CD14-positive monocyte (primary cell): ENCODE results near the gene ELF1. TPM values are rescaled to one million over a fixed set of nuclear protein-coding genes. Genes with fewer than 3 reads are reported as not detected.

Experiments
- DNase-seq, 3 donors: peaks; one replicate each; pipeline ENCODE4 v3.0.0-alpha.2; 2011 to 2022
- H2AFZ ChIP-seq: 2 replicates; pipeline ENCODE4 v1.6.0; 2012; ENCODE audit warnings: mild to moderate bottlenecking, low read depth, low read length, inconsistent platforms; ENCODE audit not compliant: insufficient read depth, poor library complexity, severe bottlenecking
- H3K27ac ChIP-seq, 2 donors: 1 replicate in 1 of 2; 2 replicates in 1 of 2; pipeline ENCODE4 v1.5.1; 2012 to 2013; ENCODE audit warnings: low read length in 2 of 2, control low read depth in 1 of 2, inconsistent platforms in 1 of 2, low read depth in 1 of 2, mild to moderate bottlenecking in 1 of 2
- H3K27me3 ChIP-seq, 2 donors: one replicate each; pipeline versions ENCODE4 v1.6.0 to v1.6.1; 2011 to 2013; ENCODE audit warnings: low read length in 2 of 2; ENCODE audit not compliant: control insufficient read depth in 2 of 2, insufficient read depth in 2 of 2
- H3K36me3 ChIP-seq, 2 donors: replicated peaks in 1 of 2; 1 replicate in 1 of 2; 2 replicates in 1 of 2; pipeline versions ENCODE4 v1.5.1 to v1.6.1; 2012 to 2013; ENCODE audit warnings: low read length in 2 of 2, control low read depth in 1 of 2, inconsistent platforms in 1 of 2, mild to moderate bottlenecking in 1 of 2; ENCODE audit not compliant: insufficient read depth in 2 of 2, control insufficient read depth in 1 of 2
- H3K4me1 ChIP-seq, 2 donors: 1 replicate in 1 of 2; 2 replicates in 1 of 2; pipeline versions ENCODE4 v1.5.1 to v1.6.1; 2012 to 2013; ENCODE audit warnings: low read length in 2 of 2, control low read depth in 1 of 2, inconsistent platforms in 1 of 2, mild to moderate bottlenecking in 1 of 2, moderate library complexity in 1 of 2; ENCODE audit not compliant: insufficient read depth in 2 of 2, control insufficient read depth in 1 of 2
- H3K4me2 ChIP-seq: replicated peaks from 2 replicates; pipeline ENCODE3; 2012; ENCODE audit warnings: low read length, moderate library complexity, mild to moderate bottlenecking; ENCODE audit not compliant: poor library complexity, severe bottlenecking; ENCODE audit errors: extremely low read depth
- H3K4me3 ChIP-seq, 3 experiments: fragments of 200-600 bp in 1 of 3; sonication (generic) in 1 of 3; replicated peaks in 1 of 3; 1 replicate in 2 of 3; 2 replicates in 1 of 3; pipeline ENCODE4 v1.5.1; 2011 to 2013; ENCODE audit warnings: low read length in 3 of 3, mild to moderate bottlenecking in 3 of 3, control low read depth in 2 of 3, low read depth in 2 of 3, inconsistent platforms in 1 of 3, moderate library complexity in 1 of 3
- H3K79me2 ChIP-seq: 2 replicates; pipeline ENCODE4 v1.6.0; 2012; ENCODE audit warnings: mild to moderate bottlenecking, control low read depth, inconsistent platforms, low read length, moderate library complexity; ENCODE audit not compliant: insufficient read depth
- H3K9ac ChIP-seq: 2 replicates; pipeline ENCODE4 v1.6.0; 2017; ENCODE audit warnings: low read length, mild to moderate bottlenecking; ENCODE audit not compliant: insufficient read depth, poor library complexity, severe bottlenecking
- H3K9me3 ChIP-seq, 2 donors: replicated peaks in 1 of 2; 1 replicate in 1 of 2; 2 replicates in 1 of 2; pipeline versions ENCODE4 v1.5.1 to v1.6.1; 2012 to 2013; ENCODE audit warnings: low read length in 2 of 2, control low read depth in 1 of 2; ENCODE audit not compliant: control insufficient read depth in 1 of 2, insufficient read depth in 1 of 2
- H4K20me1 ChIP-seq: 2 replicates; pipeline ENCODE4 v1.6.0; 2012; ENCODE audit warnings: mild to moderate bottlenecking, low read length, control low read depth, moderate library complexity; ENCODE audit not compliant: insufficient read depth
- H3K27ac Mint-ChIP-seq, 7 donors: one replicate each; pipeline ENCODE4 v1.8.0; 2020; ENCODE audit warnings: mild to moderate bottlenecking in 7 of 7, mixed read lengths in 7 of 7, moderate library complexity in 6 of 7, inconsistent platforms in 2 of 7
- H3K27me3 Mint-ChIP-seq, 3 donors: one replicate each; pipeline ENCODE4 v1.8.0; 2021 to 2022; ENCODE audit warnings: low read depth in 3 of 3, mild to moderate bottlenecking in 3 of 3, mixed read lengths in 3 of 3, moderate library complexity in 3 of 3, inconsistent platforms in 1 of 3
- H3K36me3 Mint-ChIP-seq, 2 donors: one replicate each; pipeline ENCODE4 v1.8.0; 2020; ENCODE audit warnings: mixed read lengths in 2 of 2, inconsistent platforms in 1 of 2, mild to moderate bottlenecking in 1 of 2
- H3K4me1 Mint-ChIP-seq: one replicate; pipeline ENCODE4 v1.8.0; 2020; ENCODE audit warnings: mild to moderate bottlenecking, mixed read lengths
- H3K4me3 Mint-ChIP-seq, 2 donors: one replicate each; pipeline ENCODE4 v1.8.0; 2020; ENCODE audit warnings: mild to moderate bottlenecking in 2 of 2, mixed read lengths in 2 of 2, moderate library complexity in 1 of 2
- H3K9me3 Mint-ChIP-seq, 7 donors: one replicate each; pipeline ENCODE4 v1.8.0; 2020 to 2022; ENCODE audit warnings: mixed read lengths in 7 of 7, mild to moderate bottlenecking in 6 of 7, moderate library complexity in 6 of 7, inconsistent platforms in 2 of 7
- WGBS: methylation state at CpG from one replicate; pipeline ENCODE4 v1.1.5; 2013; ENCODE audit warnings: missing lambda C conversion rate; ENCODE audit not compliant: insufficient coverage; 5-methylcytosine and 5-hydroxymethylcytosine counted together
- intact Hi-C, 2 donors: fragments of 100-400 bp; cut with micrococcal nuclease; formaldehyde crosslinking; loops; one replicate each; pipeline versions ENCODE4 v1.15.0 to v1.15.1; 2023
- polyA plus RNA-seq, 3 donors: library from polyadenylated mRNA; depleted of rRNA in 1 of 3; unstranded in 2 of 3; stranded (reverse) in 1 of 3; fragments of 300-500 nt in 2 of 3; fragments of >200 nt in 1 of 3; fragmentation: Illumina TruSeq in 2 of 3; gene quantifications; 1 replicate in 2 of 3; 2 replicates in 1 of 3; pipeline ENCODE4 v1.2.3, GENCODE V29; 2012 to 2021
- TF ChIP-seq, protein P1 (sequence below): fragments of 200-600 bp; IDR thresholded peaks from one replicate; pipeline ENCODE4 v1.8.0; 2022; ENCODE audit warnings: antibody characterized with exemption, mild to moderate bottlenecking

Gene ELF1
- polyA plus RNA-seq, 3 donors: 63.1 to 83.3 (median 83.3) TPM

DNA sequence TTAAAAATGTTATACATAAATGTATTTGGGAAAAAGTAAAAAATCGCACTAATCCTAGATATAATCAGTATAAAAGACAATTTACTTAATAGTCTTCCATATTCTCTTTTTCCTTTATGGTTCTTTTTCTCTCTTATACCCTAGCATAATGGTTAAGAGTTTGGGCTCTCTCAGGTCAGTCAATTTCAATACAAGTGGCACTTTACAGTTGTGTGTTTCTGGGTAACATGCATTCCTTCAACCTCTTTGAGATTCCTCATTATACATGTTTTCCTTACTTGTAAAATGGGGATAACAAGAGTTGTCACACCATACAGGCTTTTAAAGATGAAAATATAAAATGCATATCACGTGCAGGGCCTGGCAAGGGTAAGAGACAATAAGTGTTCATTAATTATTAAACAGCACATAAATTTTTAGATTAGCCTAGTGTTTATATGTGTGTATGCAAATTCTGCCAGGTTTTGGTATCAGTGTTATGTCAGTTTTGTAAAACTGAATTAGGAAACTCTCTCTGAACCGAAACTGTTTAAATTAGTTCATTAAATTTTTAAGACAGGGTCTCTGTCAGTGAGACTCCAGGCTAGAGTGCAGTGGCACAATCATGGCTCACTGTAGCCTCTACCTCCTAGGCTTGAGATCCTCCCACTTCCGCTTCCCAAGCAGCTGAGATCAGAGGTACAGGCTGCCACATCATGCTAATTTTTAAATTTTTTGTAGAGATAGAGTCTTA lies 49.8 kb downstream of the ELF1 start:
- H3K79me2 ChIP-seq: peaks cover 100% of the 10 kb centered on the region
- Mint-ChIP-seq H3K36me3 (peaks cover 19 to 20% of the 10 kb centered on the region in 2 donors), H3K27ac (peak overlapping the region; percentile 68 to 91 (median 86)), H3K9me3 (no peaks in the 10 kb centered on the region), H3K4me1 (peaks cover 93% of the 10 kb centered on the region), H3K27me3 (no peaks in the 10 kb centered on the region), H3K4me3 (peak overlapping the region; percentile 13 to 31)
- peaks cover 100% of the 10 kb centered on the region for H4K20me1 ChIP-seq
- H3K9ac ChIP-seq: no peak overlapping the region
- H3K4me2 ChIP-seq: peak overlapping the region; percentile 60
- H2AFZ ChIP-seq: no peak overlapping the region
- H3K4me1 ChIP-seq: peaks cover 75 to 99% of the 10 kb centered on the region in 2 donors
- DNase-seq: peak; percentile 52 to 80 (median 77)
- no peaks in the 10 kb centered on the region for H3K36me3 ChIP-seq
- peak overlapping the region in 1 of 3 experiments; percentile 69 for H3K4me3 ChIP-seq
- TF ChIP-seq, protein P1, sequence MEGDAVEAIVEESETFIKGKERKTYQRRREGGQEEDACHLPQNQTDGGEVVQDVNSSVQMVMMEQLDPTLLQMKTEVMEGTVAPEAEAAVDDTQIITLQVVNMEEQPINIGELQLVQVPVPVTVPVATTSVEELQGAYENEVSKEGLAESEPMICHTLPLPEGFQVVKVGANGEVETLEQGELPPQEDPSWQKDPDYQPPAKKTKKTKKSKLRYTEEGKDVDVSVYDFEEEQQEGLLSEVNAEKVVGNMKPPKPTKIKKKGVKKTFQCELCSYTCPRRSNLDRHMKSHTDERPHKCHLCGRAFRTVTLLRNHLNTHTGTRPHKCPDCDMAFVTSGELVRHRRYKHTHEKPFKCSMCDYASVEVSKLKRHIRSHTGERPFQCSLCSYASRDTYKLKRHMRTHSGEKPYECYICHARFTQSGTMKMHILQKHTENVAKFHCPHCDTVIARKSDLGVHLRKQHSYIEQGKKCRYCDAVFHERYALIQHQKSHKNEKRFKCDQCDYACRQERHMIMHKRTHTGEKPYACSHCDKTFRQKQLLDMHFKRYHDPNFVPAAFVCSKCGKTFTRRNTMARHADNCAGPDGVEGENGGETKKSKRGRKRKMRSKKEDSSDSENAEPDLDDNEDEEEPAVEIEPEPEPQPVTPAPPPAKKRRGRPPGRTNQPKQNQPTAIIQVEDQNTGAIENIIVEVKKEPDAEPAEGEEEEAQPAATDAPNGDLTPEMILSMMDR: no peak
- intact Hi-C loops: loop anchor here in 1 of 2 donors (5.0 kb wide), 2 partner anchors 38 to 93 kb away; partner anchors contain the start of gene WBP4
- peak overlapping the region; percentile 44 to 71 for H3K27ac ChIP-seq
- H3K9me3 ChIP-seq: no peaks in the 10 kb centered on the region
- 0% methylated on average over 1 of the region's 4 CpGs for WGBS
- no peaks in the 10 kb centered on the region for H3K27me3 ChIP-seq

DNA sequence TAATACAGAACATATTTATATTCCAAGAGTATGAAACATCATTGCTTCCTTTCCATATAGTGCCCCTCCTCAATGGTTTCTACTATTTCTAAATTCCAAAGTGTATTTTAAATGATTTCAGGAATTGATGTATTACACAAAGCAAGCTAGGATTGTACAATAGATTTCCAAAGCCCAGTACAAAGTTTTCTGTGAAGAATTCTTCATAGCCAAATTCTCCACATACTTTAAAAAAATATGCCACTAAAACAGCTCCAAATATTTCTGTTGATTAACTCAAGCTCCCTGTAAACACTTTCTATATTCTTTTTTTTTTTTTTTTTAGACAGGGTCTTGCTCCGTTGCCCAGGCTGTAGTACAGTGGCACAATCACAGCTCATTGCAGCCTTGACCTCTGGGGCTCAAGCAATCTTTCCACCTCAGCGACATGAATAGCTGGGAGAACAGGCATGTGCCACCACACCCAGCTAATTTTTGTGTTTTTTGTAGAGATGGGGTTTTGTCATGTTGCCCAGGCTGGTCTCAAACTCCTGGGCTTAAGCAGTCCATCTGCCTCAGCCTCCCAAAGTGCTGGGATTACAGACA lies 50.6 kb downstream of the ELF1 start:
- Histone ChIP-seq H3K4me3 (peak overlapping the region in 1 of 3 experiments; percentile 69), H3K9ac (no peak overlapping the region), H2AFZ (no peak overlapping the region), H3K9me3 (no peaks in the 10 kb centered on the region), H3K4me2 (peak overlapping the region; percentile 85), H3K36me3 (no peaks in the 10 kb centered on the region), H3K4me1 (peaks cover 77 to 99% of the 10 kb centered on the region in 2 donors), H3K27me3 (no peaks in the 10 kb centered on the region), H3K27ac (peak overlapping the region; percentile 44 to 71), H3K79me2 (peaks cover 100% of the 10 kb centered on the region), H4K20me1 (peaks cover 100% of the 10 kb centered on the region)
- Mint-ChIP-seq H3K4me1 (peaks cover 94% of the 10 kb centered on the region), H3K27me3 (no peaks in the 10 kb centered on the region), H3K36me3 (peaks cover 19 to 23% of the 10 kb centered on the region in 2 donors), H3K4me3 (no peak overlapping the region), H3K27ac (peak overlapping the region in 6 of 7 donors; percentile 25 to 90 (median 68)), H3K9me3 (no peaks in the 10 kb centered on the region)
- DNase-seq: no peak
- intact Hi-C loops: loop anchor here in 1 of 2 donors (5.0 kb wide), 2 partner anchors 39 to 94 kb away; partner anchors contain the start of gene WBP4
- TF ChIP-seq, protein P1: no peak
- WGBS: no CpG with 5 or more reads among the region's 2 CpGs
